ENCODE results near the gene SIPA1L3. TPM values are rescaled to one million over a fixed set of nuclear protein-coding genes. Genes with fewer than 3 reads are reported as not detected.

Gene SIPA1L3
- total RNA-seq, 1 donor from 2014 or later = 17.0 TPM

DNA sequence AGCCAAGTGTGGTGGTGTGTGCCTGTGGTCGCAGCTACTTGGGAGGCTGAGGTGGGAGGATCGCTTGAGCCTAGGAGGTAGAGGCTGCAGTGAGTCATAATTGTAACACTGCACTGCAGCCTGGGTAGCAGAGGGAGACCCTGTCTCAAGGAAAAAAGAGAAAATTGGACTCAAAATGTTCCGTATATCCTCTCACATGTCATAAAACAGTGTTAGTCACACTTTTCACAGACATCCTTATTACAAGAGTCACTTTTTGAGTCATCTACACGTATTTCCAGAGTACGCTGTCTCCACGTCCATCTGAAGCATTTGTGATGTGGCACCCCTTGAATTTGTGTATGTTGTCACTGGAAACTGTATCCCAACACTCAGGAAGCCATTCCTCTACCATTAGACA is 133.0 kb downstream of the SIPA1L3 start:
- peak; percentile 17 for DNase-seq (ENCODE audit: low read depth)

DNA sequence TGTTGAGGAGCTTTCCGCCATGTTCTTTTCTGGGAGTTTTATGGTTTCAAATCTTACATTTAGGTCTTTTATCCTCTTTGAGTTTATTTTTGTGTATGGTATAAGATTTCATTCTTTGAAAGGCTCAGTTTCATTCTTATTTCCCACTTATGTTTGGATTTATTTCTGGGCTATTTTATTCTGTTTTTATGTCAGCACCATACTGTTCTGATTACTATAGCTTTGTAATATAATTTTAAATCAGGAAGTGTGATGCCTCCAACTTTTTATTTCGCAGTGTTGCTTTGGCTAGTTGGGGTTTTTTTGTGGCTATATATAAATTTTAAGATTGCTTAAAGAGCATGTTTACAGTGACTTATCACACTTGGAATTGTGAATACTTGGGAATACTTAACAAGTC is 135.1 kb downstream of the SIPA1L3 start:
- DNase-seq (ENCODE audit: low read depth) = no peak

DNA sequence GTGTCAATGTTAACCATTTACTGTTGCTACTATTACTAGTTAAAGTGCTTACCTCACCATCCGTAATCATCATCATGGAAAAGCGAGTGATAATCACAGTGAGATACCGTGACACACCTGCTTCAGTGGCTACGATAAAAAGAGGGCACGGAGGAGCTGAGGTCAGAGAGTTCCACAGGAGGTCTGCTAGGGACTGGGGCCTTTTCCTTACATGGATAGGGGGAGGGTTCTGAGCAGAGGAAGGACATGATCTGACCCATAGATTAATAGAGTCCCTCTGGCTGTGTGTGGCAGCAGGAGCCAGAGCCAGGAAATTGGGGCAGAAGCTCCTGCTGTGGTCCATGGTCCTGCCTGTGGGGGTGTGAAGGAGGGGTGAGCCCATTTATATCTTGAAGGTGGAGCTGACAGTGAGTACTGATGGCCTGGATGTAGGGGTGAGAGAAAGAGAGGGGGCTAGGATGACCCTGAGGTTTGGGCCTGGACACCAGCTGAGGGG is 136.7 kb downstream of the SIPA1L3 start:
- DNase-seq (ENCODE audit: low read depth) = no peak

DNA sequence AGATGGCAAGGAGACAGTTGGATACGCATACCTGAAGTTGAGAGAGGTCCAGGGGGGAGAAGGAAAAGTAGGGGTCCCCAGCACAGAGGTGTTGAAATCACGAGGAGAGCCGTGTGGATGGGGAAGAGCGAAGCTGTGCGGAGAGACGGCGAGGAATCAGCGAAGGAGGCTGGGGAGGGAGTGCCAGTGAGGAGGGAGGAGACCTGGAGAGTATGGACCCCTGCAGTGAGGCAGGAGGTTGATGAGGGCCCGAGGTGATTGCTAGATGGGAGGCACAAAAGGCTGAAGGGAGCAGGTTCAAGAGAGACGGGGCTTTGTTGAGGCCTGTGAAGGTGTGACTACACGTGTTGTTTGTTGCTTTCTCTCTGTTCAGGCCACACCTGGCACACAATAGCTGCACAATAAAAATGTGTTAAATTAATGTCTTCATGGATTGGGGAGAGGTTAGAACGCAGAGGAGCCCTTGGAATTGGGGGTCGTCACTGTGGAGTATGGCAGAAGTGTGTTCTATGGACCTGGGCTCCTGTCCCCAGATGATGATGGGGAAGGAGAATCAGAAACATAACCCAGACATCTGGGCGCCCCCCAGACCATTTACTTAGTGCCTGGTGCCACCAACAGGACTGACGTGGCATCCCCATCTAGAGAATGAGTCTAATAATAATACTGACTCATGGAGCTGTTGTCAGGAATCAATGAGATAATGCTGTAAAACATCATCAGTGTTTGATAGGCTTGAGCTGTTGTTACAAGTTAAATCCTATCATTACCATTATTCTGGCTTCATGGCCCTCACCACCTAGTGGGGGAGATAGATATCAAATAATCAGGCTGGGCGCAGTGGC is 137.5 kb downstream of the SIPA1L3 start:
- DNase-seq (ENCODE audit: low read depth) = peak; percentile 12

DNA sequence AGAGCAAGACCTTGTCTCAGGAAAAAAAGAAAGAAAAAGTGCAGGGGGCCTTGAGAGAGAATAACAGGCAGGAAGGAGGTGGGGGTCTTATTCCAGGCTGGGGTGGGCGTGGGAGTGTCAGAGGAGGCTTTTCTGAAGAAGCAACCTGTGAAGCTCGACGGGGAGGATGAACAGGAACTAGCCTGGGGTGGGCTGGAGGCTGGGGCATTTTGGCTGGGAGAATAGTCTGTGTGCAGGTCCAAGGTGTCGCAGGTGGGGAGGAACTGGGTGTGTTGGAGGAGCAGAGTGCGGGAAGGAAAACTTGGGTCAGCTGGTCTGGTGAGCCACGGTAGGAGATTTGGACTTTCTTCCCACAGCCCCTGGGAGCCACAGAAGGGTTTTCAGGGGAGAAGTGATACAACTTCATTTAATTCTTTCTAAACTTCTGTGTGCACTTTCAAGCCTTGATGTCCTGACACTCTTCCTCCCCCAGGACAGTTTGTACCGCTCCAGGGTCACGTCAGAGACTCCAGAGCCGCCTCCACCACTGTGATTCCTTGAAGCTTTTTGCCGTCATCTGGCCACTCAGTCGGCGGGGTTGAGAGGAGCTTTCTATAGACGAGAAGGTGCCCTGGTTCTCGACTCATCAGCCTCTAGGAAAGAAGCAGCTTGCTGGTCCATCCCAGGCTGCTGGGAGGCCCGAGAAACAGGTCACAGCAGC is 138.7 kb downstream of the SIPA1L3 start:
- no peak for DNase-seq (ENCODE audit: low read depth)

DNA sequence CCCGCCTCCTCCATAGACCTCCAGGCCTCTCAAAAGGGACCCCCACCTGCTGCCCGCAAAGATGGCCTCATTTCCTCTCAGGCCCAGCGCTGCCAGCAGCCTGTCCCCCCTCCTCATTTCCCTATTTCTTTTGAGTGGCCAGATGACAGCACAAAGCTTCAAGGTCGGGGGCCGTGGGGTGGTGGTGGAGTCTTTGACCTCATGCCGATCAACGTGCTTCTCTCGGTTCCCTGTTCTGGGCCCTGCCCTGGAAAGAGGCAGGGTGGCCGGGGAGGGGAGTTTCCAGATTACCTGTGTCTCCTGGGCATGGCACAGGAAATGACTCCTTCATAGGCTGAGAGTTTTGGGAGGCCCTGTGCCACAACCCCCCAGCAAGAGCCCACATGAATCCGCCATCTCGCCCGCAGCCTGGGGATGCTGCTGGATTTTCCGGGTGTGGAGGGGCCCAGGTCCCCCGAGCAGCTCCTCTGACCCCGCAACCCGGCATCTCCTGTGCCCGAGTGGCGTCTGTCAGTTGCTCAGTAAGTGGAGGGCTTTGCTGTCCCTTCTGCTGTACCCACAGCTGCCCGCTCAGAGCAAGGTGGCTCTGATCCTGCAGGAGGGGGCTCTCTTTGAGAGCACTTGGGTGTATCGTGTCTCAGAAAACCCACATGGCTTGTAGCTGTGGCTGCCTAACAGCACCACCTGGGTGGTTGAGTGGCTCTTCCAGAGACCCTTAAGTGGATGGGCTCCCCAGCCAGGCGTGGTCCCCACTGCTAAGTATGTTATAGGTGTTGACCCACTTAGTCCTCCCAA is 139.4 kb downstream of the SIPA1L3 start:
- DNase-seq (ENCODE audit: low read depth) = no peak

DNA sequence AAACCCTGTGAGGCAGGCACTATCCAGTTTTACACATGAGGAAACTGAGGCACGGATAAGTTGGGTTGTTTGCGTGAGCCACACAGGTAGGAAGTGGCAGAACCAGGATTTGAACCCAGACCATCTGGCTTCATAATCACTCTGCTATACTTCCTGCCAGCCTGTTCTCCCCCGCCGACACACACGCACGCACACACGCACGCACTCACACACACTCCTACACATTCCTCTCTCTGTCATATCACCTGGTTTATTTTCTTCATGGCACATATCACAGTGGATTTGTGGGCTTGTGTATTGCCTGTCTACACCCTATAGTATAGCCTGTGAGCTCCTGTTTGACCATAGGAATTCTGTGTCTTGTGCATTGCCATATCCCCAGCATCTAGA is 140.0 kb downstream of the SIPA1L3 start:
- no peak for DNase-seq (ENCODE audit: low read depth)

DNA sequence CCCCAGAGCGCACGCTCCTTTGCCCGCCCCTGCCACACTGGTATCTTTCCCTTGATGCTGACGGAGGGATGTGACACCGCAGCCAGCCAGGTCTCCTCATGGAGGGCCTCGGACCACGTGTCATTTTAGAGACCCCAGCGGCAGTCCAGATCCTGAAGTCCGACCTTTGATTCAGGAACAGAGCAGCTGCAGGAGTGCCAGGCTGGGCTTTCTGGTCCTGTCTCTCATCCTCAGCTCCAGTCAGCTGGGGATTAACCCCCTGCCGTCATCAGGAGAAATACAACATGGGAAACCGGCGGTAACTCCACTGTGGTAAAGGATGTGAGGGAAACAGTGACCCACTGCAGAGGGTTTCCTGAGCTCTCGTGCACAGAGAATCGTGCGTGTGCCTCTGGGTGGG is 140.6 kb downstream of the SIPA1L3 start:
- DNase-seq (ENCODE audit: low read depth) = peak; percentile 13

- DNase-seq (ENCODE audit: low read depth) = no peak
Measured at GRCh38 chr19:38049105-38049649, 142.2 kb downstream of the SIPA1L3 start.

DNA sequence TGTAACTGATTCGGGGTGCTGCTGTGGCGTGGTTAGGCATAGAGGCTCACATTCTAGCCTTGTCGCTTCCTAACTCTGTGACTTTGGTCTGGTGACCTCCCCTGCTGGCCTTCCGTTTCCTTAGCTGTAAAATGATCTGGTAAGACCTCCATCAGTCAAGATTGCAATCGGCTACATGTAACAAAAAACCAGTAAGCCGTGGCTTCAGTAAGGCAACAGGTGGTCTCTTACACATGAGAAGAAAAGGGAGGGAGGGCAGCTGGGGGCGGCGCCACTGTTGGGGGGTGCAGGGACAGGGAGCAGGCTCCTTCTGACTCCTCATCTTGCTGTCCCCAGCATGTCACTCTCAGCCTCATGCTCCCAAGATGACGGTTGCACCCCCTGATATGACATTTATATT is 148.0 kb downstream of the SIPA1L3 start:
- peak; percentile 65 for DNase-seq (ENCODE audit: low read depth)

DNA sequence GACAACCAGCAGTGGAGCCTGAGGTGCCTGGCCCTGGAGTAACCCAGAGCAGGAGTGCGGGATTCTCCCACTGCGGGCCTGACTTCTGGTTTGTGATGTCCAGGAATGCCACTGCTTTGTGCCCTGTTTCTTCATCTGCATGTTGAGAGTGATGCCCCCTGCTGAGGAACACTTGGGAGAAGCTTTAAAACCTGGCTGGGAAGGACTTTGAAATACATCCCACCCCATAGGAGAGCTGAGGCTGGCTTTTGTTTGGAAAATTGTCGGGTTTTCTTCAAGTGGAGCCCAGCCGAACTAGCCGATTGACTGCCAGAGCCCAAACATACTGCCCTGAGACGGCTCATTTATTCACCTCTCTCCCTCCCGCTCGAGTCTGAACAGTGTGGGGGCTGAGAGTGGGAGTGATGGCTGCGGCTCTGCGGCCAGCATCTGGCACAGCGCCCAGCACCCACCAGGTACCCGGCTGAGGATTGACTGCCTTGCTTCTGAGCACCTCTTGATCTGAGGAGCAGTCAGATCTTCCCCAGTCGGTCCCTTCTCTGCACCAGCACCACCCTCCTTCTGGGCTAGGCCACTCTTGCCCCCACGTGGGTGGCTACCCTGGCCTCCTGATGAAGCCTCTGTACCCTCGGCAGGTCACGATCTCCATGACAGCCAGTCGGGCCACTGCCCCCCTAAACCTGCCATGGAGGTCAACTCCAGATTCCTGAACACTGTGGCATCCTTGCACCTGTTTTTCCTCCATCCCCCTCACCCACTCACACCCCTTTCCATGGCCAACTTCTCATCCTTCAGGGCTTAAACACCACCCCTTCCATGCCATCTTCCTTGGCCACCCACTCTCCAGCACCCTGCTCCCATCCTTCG is 148.9 kb downstream of the SIPA1L3 start:
- DNase-seq (ENCODE audit: low read depth) = no peak

- no peak for DNase-seq (ENCODE audit: low read depth)
Measured at GRCh38 chr19:38056646-38057045, 149.6 kb downstream of the SIPA1L3 start.

DNA sequence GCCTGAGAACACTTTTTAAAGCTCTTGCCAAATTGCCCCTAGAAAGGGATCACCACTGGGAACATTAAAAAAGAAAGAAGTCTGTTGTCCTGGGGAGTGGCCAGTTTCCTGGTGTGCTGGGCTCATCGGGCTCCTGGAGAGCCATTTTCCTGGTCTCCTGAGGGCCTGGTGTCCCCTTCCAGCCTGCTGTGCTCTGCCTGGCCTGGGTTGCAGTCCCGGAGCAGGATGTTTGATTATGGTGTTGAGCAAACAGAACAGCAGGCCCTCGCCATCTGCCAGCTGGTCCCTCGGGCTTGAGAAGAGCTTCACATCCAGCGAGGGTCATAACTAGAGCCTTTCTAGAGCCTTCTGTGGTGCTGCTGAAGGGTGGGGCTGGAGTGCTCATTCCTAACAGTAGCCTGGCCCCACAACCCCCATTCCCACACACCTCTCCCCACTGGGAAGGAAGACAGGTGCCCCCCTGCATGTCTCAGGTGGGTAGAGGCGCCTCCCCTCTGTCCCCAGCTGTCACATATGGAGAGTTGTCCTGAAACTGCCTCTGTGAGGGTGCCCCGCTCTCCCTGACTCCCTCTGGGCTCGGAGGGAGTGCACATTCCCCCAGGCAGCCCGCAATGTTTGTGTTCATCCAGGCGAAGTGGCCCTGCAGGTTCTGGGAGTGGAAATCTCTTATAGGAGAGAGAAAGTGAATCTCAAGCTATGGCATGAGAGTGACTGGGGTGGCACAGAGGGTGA is 151.1 kb downstream of the SIPA1L3 start:
- peak; percentile 32 for DNase-seq (ENCODE audit: low read depth)

- DNase-seq (ENCODE audit: low read depth) = no peak
Measured at GRCh38 chr19:38059897-38060296, 152.9 kb downstream of the SIPA1L3 start.

- no peak for DNase-seq (ENCODE audit: low read depth)
Measured at GRCh38 chr19:38060331-38060730, 153.3 kb downstream of the SIPA1L3 start.

DNA sequence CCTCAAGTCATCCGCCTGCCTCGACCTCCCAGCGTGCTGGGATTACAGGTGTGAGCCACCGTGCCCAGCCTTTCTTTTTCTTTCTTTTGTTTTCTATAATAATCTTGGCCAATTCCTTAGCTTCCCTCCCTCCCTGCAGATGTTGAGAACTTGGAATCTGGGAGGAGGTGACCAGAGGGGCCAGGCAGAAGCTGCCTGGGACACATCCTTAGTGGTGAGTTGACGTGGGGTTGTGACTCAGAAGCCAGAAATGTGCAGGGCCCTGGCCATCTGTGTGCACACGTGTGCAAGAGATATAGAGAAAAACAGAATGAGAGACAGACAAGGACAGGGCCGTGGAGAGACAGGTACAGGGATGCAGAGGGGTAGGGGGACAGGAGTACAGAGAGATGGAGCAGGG is 154.3 kb downstream of the SIPA1L3 start:
- peak; percentile 49 for DNase-seq (ENCODE audit: low read depth)

DNA sequence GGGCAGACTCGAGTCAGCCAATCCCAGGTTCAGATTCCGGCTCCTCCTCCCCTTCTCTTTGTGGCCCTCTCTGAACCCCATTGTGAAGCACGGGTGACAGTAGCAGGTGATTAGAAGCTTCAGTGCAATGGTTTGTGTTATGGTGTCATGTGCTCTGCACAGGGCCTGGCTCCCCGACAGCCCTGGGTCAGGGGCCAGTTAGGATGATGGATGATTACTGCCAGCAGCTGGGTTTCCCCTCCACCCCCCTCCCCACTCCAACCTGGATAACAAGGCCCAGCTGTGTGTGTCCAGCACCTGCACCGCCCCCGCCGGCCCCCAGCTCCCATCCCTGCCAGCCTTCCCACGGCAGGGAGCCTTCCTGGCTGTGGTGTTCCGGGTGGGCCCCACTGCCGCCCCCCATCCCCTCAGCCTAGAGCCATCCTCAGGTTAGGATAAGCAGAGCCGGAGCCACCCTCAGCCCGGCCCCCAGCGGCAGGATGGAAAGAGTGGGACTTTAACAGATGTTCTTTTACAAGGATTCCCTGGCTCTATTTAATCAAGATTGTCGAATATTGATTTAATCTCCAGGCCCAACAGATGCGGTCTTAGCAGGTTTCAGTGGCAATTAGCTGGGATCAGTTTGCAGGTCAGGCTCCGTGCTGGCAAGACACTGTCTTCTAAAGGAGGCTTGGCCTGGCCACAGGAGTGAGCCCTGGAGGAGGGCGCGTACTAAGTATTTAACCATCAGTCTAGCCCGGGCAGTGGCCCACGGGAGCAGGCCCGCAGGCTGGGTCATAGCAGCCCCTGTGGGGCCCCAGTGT is 156.2 kb downstream of the SIPA1L3 start:
- peak; percentile 41 for DNase-seq (ENCODE audit: low read depth)

DNA sequence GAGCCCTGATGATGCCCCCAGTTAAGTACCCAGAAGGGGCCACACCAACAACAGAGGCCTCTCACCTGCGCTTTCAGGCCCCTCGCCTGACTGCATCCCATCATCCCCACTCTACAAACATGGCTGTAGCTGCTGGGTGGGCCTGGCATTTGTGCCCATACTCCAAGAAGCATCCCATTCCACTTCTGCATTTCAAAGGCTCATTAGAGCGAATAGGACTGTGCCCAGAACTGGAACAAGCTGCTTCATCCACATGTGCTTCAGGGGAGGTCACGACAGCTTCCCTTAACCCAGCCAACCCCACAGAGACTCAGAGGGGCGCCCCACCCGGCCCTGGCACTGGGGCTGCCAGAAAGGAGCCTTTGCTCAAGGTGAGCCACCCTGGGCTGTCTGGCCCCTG is 156.9 kb downstream of the SIPA1L3 start:
- no peak for DNase-seq (ENCODE audit: low read depth)
